ENCODE results near the gene KIAA1614. TPM values are rescaled to one million over a fixed set of nuclear protein-coding genes. Genes with fewer than 3 reads are reported as not detected.

KIAA1614 gene
- total RNA-seq, 1 experiment from 2014 or later: 3.3 TPM

DNA sequence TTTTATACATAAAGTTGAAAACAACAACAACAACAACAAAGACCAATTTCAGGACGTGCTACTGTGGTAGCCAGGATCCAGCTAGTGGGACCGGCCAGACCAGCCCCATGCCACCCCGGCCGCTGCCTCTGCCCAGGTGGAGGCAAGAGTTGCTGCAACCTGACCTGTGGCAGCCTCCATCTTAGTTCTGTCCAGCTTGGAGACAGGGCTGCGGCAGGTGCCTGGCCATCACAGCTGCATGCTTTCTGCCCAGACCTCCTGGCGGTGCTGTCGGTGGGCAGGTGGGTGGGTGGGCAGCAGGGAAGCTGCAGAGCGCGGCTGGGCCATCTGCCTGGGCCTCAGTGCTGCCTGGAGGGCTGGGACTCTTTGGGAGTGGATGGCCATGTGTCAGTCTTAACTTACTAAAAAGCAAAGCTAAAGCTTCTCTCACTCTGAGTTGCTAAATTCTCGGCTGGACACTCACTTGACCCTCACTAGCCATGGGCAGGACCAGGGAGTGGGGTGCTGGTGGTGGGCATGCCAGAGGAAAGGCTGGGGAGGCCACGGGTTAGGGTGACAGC, 38.6 kb downstream of the KIAA1614 start:
- Mint-ChIP-seq H3K4me1 (peaks cover 11% of the 10 kb centered on the region), H3K27me3 (ENCODE audit: low read depth) (no peaks in the 10 kb centered on the region), H3K27ac (no peak overlapping the region), H3K36me3 (no peaks in the 10 kb centered on the region; the same call in 1 of the 2 replicates), H3K9me3 (no peaks in the 10 kb centered on the region), H3K4me3 (no peak overlapping the region)
- TF ChIP-seq ELF4 (CRISPR knock-in tag; IDR thresholded peaks at IDR 0.05; ENCODE audit: low read depth) (no peak), OVOL2 (CRISPR knock-in tag; IDR thresholded peaks at IDR 0.05; ENCODE audit: borderline replicate concordance) (no peak), NR1H2 (CRISPR knock-in tag; IDR thresholded peaks at IDR 0.05) (no peak), TEAD4 (CRISPR knock-in tag; IDR thresholded peaks at IDR 0.05) (no peak), NFE2L1 (CRISPR knock-in tag; IDR thresholded peaks at IDR 0.05) (no peak), CREB1 (CRISPR knock-in tag; IDR thresholded peaks at IDR 0.05) (no peak), ZBTB21 (CRISPR knock-in tag; IDR thresholded peaks at IDR 0.05; ENCODE audit: borderline replicate concordance) (no peak), ZNF263 (CRISPR knock-in tag; IDR thresholded peaks at IDR 0.05; ENCODE audit: low read depth) (no peak), ZNF219 (CRISPR knock-in tag; IDR thresholded peaks at IDR 0.05; ENCODE audit: borderline replicate concordance) (no peak), ZNF317 (CRISPR knock-in tag; IDR thresholded peaks at IDR 0.05; ENCODE audit: borderline replicate concordance, low read depth) (no peak), HMGA2 (CRISPR knock-in tag; IDR thresholded peaks at IDR 0.05) (no peak), NR2C2 (CRISPR knock-in tag; IDR thresholded peaks at IDR 0.05) (no peak), GABPB1 (CRISPR knock-in tag; IDR thresholded peaks at IDR 0.05) (no peak), ZNF396 (CRISPR knock-in tag; IDR thresholded peaks at IDR 0.05; ENCODE audit: borderline replicate concordance) (no peak), ZNF423 (CRISPR knock-in tag; IDR thresholded peaks at IDR 0.05) (no peak)
- TF ChIP-seq, protein P1, sequence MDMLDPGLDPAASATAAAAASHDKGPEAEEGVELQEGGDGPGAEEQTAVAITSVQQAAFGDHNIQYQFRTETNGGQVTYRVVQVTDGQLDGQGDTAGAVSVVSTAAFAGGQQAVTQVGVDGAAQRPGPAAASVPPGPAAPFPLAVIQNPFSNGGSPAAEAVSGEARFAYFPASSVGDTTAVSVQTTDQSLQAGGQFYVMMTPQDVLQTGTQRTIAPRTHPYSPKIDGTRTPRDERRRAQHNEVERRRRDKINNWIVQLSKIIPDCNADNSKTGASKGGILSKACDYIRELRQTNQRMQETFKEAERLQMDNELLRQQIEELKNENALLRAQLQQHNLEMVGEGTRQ (CRISPR knock-in tag; IDR thresholded peaks at IDR 0.05): no peak
- TF ChIP-seq, protein P2, sequence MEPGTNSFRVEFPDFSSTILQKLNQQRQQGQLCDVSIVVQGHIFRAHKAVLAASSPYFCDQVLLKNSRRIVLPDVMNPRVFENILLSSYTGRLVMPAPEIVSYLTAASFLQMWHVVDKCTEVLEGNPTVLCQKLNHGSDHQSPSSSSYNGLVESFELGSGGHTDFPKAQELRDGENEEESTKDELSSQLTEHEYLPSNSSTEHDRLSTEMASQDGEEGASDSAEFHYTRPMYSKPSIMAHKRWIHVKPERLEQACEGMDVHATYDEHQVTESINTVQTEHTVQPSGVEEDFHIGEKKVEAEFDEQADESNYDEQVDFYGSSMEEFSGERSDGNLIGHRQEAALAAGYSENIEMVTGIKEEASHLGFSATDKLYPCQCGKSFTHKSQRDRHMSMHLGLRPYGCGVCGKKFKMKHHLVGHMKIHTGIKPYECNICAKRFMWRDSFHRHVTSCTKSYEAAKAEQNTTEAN (CRISPR knock-in tag; IDR thresholded peaks at IDR 0.05): no peak
- TF ChIP-seq, protein P3, sequence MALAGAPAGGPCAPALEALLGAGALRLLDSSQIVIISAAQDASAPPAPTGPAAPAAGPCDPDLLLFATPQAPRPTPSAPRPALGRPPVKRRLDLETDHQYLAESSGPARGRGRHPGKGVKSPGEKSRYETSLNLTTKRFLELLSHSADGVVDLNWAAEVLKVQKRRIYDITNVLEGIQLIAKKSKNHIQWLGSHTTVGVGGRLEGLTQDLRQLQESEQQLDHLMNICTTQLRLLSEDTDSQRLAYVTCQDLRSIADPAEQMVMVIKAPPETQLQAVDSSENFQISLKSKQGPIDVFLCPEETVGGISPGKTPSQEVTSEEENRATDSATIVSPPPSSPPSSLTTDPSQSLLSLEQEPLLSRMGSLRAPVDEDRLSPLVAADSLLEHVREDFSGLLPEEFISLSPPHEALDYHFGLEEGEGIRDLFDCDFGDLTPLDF (CRISPR knock-in tag; IDR thresholded peaks at IDR 0.05): no peak
- TF ChIP-seq, protein P4, sequence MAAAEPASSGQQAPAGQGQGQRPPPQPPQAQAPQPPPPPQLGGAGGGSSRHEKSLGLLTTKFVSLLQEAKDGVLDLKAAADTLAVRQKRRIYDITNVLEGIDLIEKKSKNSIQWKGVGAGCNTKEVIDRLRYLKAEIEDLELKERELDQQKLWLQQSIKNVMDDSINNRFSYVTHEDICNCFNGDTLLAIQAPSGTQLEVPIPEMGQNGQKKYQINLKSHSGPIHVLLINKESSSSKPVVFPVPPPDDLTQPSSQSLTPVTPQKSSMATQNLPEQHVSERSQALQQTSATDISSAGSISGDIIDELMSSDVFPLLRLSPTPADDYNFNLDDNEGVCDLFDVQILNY (CRISPR knock-in tag; IDR thresholded peaks at IDR 0.05): no peak
- TF ChIP-seq, protein P5, sequence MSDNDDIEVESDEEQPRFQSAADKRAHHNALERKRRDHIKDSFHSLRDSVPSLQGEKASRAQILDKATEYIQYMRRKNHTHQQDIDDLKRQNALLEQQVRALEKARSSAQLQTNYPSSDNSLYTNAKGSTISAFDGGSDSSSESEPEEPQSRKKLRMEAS (CRISPR knock-in tag; IDR thresholded peaks at IDR 0.05): no peak
- no peak for DNase-seq (ENCODE audit: low spot score)
- ChIA-PET POLR2A (no interaction called here), CTCF (no interaction called here)
- no peak for ATAC-seq

DNA sequence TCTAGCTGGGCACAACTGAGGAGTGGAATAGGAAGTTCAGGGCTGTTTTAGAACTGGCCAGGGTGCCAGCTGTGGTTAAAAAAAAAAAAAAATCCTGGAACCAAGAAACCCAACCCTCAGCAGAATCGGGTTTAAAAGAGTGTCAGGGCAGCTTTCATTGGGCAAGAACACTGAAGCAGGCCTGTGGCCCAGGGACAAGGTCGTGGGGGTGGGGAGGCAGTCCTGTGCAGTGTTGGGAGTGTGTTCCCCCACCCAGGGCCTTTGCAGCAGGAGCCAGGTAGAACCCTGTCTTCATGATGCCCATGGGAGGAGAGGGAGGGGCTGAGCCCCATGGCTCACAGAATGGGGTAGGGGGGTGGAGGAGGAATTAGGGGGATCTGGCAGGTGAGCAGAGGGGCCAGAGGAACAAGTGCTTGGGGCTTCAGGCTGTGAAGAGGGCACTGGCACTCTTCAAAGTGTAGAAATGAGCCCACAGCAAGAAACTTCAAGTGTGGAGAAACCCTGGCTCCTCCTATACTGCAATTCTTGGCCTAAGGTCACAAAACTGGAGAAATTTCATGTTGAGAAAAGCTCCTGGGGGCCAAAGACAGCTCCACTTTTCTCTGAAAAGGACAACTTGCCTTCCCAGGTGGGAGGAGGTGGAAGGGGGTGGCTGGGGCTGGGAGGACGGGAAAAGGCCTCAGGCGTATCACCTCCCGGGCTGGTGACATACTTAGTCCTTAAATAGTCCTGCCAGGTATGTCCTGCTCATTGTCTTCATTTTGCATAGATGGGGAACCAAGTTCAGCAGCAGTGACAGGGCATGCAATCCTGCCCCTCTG, 39.3 kb downstream of the KIAA1614 start:
- POLR2A ChIA-PET: interaction anchor here (0.6 to 1.0 kb wide), 6 partner anchors 10 to 70 kb away, joined by 3 to 4 read pairs (median 3); no protein-coding TSS in a partner anchor
- CTCF ChIA-PET: interaction anchor here (1.8 kb wide), 1 partner anchor 70 kb away, joined by 11 read pairs; no protein-coding TSS in a partner anchor
- DNase-seq (ENCODE audit: low spot score): no peak

More for the DNA sequence above, 39.3 kb downstream of the KIAA1614 start:
- TF ChIP-seq, protein P6, sequence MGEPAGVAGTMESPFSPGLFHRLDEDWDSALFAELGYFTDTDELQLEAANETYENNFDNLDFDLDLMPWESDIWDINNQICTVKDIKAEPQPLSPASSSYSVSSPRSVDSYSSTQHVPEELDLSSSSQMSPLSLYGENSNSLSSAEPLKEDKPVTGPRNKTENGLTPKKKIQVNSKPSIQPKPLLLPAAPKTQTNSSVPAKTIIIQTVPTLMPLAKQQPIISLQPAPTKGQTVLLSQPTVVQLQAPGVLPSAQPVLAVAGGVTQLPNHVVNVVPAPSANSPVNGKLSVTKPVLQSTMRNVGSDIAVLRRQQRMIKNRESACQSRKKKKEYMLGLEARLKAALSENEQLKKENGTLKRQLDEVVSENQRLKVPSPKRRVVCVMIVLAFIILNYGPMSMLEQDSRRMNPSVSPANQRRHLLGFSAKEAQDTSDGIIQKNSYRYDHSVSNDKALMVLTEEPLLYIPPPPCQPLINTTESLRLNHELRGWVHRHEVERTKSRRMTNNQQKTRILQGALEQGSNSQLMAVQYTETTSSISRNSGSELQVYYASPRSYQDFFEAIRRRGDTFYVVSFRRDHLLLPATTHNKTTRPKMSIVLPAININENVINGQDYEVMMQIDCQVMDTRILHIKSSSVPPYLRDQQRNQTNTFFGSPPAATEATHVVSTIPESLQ (CRISPR knock-in tag; IDR thresholded peaks at IDR 0.05): no peak
- no peak for TF ChIP-seq ZNF121 (CRISPR knock-in tag; IDR thresholded peaks at IDR 0.05)
- no peak for TF ChIP-seq NR2C2 (CRISPR knock-in tag; IDR thresholded peaks at IDR 0.05)
- TF ChIP-seq ZNF416 (CRISPR knock-in tag; IDR thresholded peaks at IDR 0.05): no peak
- TF ChIP-seq, protein P7, sequence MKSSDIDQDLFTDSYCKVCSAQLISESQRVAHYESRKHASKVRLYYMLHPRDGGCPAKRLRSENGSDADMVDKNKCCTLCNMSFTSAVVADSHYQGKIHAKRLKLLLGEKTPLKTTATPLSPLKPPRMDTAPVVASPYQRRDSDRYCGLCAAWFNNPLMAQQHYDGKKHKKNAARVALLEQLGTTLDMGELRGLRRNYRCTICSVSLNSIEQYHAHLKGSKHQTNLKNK (CRISPR knock-in tag; IDR thresholded peaks at IDR 0.05): no peak
- H3K4me1 Mint-ChIP-seq: peaks cover 16% of the 10 kb centered on the region
- H3K9me3 Mint-ChIP-seq: no peaks in the 10 kb centered on the region
- H3K4me3 Mint-ChIP-seq: no peak overlapping the region
- H3K27me3 Mint-ChIP-seq (ENCODE audit: low read depth): no peaks in the 10 kb centered on the region
- ATAC-seq: no peak
- no peaks in the 10 kb centered on the region; the same call in 1 of the 2 replicates for H3K36me3 Mint-ChIP-seq
- H3K27ac Mint-ChIP-seq: no peak overlapping the region
